Fibroblast of gingiva (primary cell): ENCODE measurements around the gene ABCC1.
"Not testable (repeated sequence)": the region's sequence is repeated elsewhere in the genome, so short reads cannot be mapped to it uniquely, and the experiment has no call there.

Source experiments
- DNase-seq: peaks from one replicate; pipeline ENCODE4 v3.0.0-alpha.2; 2011; ENCODE audit warnings: low read depth

ABCC1 gene

DNA sequence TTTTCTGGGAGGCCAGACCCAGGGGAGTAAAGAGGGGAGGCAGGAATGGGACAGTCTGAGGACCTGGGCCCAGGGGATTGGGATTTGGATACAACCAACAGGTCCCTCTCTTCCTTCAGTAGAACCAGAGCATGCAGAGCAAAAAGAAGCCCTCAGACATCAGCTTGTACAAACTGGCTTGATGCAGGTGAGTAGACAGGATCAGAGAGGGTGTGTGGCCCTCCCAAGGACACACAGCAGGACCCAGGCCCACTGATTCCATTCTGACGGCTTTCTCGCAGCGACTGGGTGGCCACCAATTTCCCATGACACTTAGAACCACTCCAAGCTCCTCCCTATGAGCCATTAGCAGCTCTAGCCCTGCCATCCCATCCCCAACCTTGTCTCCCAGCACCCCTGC, 210.2 kb downstream of the ABCC1 start:
- DNase-seq = no peak

DNA sequence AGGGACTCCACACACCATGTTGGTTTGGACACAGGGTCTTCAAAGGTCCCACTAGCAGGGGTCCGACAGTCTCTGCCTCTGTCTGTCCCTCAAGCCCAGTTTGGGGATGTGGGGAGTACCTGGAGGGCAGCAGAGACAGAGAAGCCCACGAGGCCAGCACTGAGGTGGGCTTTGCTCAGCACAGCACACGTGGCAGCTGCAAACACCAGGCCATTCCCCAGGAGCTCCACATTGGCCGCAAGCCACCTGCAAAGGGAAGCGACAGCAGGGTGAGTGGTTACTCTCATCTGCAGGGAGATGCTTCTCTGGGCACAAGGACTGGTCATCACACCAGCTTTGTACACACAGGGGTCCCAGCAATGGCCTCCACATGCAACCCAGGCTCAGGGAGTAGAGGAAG, 211.9 kb downstream of the ABCC1 start:
- DNase-seq = no peak

DNA sequence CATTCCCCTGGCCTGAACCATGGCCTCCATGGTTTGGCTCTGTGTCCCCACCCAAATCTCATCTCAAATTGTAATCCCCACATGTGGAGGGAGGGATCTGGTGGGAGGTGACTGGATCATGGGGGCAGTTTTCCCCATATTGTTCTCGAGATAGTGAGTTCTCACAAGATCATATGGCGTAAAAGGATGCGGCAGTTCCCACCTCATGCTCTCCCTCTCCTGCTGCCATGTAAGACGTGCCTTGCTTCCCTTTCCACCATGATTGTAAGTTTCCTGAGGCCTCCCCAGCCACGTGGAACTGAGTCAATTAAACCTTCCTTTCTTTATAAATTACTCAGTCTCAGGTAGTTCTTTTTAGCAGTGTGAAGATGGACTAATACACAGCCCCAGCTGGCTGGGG, 212.4 kb downstream of the ABCC1 start:
- DNase-seq = not testable (repeated sequence)

DNA sequence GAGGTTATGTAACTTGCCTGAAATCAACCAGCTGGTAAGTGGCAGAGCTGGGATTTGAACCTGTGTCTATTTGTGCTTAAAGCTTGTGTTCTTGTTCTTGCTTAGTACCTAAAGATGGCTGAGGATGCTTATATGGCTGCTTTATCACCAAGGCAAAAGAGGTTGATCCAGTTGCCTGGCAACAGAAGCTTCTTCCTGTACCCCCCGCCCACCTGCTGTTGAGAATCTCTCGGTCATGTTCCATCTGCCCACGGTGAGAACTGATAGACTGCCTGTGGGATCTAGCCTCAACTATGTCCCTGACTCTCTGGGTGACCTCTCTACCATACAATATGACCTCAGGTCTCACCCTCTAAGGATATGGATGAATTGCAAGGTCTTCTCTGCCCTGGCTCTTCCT, 213.2 kb downstream of the ABCC1 start:
- no peak for DNase-seq

DNA sequence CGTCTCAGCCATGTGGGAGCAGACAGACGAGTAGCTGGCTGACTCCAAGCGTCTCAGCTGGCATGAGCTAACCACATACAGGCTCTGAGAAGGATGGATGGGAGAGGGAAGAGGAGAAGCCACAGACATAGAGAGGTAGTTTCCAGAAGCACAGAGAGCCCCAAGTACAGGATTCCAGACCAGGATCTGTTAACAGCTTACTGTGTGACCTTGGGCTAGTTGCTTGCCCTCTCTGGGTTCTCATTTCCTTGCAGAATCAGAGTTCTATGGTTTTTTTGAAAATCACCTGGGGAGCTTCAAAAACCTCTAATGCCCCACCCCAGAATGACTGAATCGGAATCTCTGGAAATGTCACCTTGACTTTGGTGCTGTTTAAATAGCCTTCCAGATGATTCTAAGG, 213.7 kb downstream of the ABCC1 start:
- DNase-seq = no peak

DNA sequence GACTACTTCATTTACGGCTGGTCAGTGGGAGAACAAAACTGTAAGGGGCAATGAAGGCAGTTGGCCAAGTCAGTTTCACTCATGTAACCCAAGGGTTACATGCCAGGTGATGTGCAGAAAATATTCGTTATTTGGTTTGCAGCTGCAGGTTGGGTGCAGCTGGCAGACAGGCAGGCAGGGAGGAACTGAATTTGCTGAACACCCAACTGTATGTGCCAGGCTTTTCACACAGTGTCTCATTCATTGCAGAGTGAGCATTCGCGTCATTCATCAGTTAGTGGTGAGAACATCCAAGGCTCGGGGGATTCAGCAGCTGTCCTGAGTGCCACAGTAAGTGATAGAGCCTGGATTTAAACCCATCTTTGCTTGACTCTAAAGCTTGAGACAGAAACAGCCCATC, 214.2 kb downstream of the ABCC1 start:
- no peak for DNase-seq

DNA sequence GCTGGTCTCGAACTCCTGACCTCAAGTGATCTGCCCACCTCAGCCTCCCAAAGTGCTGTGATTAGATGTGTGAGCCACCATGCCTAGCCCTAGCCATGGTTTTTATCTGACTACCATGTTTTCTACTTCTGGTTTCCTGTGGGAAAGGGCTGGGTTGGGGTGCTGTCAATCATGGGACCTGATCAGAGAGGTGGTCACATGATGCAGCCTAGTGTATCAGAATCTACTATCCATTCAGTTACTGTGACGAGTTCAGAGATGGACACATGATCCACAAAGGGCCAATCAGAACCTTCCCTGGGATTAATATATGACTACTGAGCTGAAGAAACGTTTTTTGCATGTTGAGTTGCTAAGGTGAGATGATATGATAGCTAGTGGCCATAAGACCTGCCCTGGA, 214.8 kb downstream of the ABCC1 start:
- DNase-seq = no peak

DNA sequence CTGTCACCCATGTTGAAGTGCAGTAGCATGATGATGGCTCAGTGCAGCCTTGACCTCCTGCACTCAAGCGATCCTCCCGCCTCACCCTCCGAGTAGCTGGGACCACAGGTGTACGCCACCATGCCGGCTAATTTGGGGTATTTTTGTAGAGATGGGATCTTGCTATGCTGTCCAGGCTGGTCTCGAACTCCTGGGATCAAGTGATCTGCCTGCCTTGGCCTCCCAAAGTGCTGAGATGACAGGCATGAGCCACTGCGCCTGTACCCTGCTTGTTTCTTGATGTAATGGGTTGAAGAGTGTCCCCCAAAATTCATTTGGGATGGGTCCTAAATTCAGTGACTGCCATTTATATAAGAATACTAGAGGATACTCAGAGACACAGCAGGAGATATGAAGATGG, 216.7 kb downstream of the ABCC1 start:
- DNase-seq = no peak

DNA sequence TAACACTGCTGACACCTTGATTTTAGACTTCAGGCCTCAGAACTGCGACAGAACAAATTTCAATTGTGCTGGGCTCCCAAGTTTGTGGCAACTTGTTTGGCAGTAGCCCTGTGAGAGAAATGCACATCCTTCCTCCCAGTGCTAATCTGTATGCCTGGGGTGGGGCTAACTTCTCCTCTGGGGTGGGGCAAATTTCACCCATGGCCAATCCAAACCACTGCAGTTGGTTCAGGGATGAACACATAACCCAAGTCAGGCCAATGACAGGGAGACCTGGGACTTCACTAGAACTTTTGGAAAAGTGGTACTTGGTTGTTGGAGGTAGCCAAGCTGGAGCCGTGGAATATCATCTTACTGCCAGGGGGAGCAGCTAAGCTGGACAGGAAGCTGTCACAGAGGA, 217.5 kb downstream of the ABCC1 start:
- no peak for DNase-seq

DNA sequence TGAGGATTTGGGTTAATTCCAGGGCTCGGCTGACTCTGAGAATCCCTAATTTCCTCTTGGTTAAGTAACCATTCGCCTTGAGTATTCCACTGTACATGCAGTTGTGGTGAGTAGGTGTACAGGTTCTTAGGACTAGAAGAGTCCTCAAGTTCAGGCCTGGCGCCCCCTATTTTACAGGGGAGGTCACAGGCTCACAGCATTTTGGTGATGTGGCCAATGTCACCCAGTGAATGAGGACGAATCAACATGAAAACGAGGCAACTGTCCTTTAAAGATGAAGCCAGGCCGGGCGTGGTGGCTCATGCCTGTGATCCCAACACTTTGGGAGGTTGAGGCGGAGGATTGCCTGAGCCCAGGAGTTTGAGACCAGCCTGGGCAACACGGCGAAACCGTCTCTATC, 218.5 kb downstream of the ABCC1 start:
- no peak for DNase-seq

DNA sequence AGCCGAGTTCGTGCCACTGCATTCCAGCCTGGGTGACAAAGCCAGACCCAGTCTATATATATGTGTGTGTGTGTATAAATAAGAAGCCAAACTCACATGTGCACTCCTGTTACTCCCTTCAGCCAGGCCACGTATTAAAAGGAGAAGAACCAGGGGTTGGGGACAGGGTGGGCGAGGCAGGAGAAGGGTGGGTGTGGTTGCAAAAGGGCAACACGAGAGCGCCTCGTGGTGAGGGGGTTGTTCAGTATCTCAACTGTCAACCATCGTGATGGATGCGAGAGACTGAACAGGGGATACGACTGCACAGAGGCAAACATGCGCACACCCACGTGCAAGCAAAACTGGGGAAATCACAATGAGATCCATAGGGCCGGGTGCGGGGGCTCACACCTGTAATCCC, 219.0 kb downstream of the ABCC1 start:
- DNase-seq = no peak

DNA sequence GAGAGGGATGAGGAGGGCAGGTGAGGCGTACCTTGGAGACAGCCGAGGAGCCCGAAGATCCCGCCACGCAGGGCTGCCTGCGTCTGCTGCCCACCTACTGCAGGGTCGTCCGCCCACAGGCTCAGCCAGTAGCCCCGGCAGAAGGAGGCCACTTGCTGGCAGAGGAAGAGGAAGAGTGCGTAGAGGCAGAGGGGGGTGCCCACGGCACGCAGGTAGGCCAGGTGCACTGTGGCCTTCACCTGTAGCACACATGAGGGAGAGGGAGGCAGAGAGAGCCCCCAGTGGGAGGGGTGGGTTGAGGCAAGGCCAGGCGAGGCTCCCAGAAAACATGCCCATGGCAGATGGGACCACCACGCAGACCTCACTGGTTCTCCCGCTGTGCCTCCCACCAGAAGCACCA, 220.2 kb downstream of the ABCC1 start:
- DNase-seq = no peak

DNA sequence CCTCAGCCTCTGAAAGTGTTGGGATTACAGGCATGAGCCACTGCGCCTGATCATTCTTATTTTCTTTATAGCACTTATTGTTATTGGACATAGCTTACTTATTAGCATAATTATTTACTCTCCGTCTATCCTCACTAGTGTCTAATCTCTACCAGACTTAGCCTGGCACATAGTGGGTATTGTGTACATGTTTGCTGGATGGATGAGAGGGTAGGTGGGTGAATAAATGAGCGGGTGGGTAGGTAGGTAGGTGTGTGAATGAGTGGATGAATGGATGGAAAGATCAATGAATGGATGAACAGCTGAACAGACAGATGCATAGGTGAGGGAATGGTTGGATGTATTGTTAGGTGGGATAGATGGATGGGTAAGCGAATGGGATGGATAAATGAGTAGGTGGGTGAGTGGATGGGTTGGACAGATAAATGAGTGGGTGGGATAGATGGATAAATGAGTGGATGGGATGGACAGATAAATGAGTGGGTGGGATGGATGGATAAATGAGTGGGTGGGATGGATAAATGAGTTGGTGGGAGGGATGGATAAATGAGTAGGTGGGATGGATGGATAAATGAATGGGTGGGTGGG, 222.0 kb downstream of the ABCC1 start:
- DNase-seq = no peak

DNA sequence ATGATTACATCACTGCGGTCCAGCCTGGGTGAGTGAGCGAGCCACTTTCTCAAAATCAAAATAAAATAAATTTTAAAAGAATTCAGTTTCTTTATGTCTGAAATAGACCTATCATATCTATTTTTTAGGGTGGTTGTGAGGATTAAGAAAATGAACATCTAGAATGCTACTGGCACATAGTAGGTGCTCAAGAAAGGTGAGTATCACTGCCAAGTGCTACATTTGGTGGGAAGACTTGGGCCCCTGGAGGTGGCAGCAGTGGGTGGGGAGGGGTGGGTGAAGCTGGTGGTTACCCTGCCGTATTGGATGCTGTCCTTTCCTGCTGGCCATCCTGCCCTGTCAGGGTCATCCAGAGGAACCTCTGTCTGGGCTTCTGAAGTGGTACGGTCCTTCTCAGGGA, 223.6 kb downstream of the ABCC1 start:
- no peak for DNase-seq

DNA sequence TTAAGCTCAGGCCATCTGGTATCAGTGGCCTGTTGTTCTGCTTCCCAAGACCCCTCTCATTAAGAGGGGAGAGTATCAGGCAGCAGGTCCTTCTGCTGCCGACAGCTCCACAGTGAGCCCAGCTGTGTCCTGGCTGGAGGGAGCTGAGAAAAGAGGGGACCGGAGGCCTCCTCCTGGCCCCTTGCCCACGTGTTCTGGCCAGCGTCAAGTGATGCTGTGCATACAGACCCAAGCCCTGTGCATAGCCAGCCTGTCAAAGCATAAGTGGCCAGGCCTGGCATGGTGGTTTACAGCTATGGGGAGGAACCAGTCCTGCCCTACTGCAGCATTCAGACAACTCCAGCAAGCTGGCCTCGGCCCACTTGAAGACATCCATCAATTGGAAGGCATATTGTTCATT, 225.9 kb downstream of the ABCC1 start:
- no peak for DNase-seq

DNA sequence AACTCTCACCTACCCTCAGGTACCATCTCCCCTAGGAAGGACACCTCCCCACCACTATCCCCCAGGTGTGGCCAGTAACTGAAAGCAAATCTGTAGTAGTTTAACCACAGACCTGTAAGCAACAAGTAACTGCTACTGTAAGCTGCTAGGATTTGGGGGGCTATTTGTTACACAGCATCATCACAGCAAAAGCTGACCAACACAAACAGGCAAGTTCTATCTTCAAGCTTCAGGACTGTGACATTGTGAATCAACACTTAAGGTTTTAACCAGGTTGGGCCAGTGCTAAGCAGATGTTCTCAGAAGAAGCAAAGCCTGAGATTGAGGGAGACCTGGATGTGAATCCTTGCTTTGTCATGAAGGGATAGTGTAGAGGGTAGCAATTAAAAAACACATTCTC, 226.9 kb downstream of the ABCC1 start:
- DNase-seq = no peak

DNA sequence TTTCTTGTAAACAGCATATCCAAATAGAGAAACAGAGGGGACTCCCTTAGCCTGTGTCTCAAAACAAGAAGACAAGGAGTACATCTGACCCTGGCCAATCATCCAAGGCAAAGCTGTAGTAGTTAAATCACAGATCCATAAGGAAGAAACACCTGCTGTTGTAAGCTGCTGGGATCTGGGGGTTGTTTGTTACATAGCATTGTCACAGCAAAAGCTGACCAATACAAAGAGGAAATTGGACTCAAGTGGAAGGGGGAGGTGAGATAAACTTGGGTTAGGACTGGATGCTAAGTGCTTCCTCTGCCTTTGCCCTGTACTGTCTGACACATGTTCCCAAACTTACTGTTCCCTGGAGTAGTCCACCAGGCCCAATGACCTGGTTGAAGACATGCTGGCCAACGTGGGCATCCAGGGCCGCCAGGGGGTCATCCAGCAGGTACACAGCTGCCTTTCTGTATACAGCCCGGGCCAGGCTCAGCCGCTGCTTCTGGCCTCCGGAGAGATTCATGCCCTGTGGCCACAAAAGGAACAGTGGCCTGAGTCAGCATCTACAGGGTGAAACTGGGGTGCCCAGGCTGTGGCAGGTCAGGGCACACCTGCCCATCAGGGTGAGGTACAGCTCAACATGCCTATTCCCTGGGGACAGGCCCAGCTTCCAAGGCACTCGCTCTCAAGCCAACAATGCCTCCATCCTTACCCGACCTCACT, 229.2 kb downstream of the ABCC1 start:
- DNase-seq = no peak

DNA sequence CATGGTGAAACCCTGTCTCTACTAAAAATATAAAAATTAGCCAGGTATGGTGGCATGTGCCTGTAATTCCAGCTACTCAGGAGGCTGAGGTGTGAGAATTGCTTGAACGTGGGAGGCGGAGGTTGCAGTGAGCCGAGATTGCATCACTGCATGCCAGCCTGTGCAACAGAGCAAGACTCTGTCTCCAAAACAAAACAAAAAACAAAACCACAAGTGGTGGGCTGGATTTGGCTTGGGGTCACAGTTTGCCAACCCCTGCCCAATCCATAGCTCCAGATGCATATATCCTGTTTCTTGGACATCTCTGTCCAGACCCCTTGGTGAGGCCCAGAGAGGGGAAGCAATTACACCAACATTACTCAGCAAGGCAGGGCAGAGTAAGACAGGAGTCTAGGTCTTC, 232.3 kb downstream of the ABCC1 start:
- peak; percentile 13 for DNase-seq

DNA sequence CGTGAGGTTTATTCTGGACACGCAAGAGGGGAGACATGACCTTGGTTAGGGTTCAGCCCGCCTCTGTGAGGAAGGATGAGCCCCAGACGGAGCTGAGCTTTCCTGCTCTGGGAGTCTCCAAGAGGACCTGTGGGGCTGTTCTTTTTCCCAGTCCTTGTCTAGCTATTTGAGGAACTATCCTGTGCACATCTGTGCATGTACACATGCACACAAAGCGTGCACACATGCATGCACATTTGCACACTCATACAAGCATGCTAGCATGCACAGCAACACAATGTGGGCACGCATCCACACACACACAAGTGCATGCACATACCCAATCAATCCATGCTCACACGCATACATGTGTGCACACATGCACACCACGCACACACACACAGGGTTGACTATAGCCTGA, 233.5 kb downstream of the ABCC1 start:
- DNase-seq = no peak

DNA sequence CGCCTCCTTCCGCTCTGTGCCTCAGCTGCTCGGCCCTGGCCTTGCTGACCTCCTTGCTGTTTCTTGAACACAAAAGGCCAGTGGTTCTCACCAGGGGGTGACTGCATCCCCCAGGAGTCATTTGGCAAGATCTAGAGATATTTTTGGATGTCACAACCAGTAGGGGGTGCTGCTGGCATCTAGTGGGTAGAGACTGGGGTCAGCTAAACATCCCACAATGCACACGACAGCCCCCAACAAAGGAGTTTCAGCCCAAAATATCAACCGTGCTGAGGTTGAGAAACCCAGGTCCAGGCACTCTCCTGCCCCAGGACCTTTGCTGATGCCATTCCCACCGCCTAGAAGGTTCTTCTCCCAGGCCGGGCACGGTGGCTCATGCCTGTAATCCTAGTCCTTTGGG, 234.1 kb downstream of the ABCC1 start:
- no peak for DNase-seq

DNA sequence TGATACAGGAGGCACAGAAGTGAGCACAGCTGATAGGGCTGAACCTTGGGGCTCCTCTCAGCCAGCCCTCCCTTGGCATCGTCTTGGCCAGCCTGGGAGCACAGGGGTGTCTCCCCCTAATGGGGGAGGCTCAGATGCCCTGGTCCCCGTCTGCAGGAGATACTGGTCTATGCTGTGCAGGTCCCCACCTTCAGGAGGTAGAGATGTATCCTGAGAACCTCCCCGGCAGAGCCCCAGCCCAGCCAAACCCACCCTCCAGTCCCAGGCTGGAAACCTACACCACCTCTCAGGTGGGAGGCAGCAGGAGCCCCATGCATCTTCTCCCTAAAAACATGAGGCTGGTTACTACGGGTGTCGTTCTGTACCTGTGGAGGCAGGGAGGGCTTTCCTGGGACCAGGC, 235.2 kb downstream of the ABCC1 start:
- no peak for DNase-seq

DNA sequence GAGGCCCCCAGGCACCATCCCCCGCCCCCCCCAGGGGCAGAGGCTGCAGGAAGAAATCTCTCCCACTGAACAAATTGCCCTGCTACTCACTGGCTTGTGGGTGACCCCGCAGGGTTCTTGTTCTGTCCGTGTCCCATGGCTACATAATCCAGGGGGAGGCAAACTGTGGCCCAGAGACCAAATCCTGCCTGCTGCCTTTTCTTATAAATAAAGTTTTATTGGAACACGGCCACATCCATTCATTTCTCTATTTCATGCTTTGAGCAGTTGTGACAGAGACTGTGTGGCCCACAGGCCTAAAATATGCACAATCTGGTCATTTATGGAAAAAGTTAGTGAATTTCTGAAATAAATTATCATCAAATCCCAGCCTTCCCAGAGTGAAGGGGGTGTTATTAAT, 235.7 kb downstream of the ABCC1 start:
- DNase-seq = no peak

DNA sequence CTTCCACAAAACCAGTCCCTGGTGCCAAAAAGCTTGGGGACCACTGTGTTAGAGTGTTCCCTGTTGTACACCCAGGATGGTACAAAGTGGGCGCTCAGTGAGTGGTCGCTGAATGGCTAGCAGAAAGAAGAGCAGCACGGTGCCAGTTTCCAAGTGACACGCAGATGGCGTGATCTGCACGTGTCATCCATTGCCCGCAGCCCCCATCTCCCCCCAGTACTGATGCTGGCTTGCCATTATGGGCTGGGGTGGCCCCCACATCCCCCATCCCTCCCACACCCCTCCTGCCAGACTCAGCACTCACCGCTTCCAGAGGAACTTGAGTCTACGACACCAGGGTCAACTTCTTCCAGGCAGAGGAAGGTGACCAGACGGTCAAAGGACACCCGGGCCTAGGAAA, 237.4 kb downstream of the ABCC1 start:
- no peak for DNase-seq

DNA sequence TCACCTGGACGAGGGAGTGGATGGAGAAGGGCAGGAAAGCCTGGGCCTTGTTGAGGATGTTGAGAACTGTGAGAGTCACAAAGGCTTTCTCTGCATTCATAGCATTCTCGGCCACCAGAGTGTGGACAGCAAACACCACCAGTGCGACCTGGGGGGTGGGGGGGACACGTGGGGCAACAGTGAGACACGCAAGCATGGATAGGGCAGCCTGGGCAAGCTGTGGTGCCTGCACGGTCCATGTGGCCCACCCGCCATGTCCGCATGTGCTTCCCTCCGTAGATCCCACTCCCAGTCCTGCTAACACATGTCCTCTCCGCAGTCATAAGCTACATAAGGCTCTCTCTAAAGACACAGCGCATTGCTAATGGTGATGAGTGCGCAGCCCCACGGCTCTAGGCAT, 239.4 kb downstream of the ABCC1 start:
- no peak for DNase-seq
